ENCODE data around the gene CARM1. TPM values are rescaled to one million over a fixed set of nuclear protein-coding genes. Genes with fewer than 3 reads are reported as not detected.

The CARM1 gene
- polyA plus RNA-seq, 1 donor from 2014 or later: 22.3 TPM

DNA sequence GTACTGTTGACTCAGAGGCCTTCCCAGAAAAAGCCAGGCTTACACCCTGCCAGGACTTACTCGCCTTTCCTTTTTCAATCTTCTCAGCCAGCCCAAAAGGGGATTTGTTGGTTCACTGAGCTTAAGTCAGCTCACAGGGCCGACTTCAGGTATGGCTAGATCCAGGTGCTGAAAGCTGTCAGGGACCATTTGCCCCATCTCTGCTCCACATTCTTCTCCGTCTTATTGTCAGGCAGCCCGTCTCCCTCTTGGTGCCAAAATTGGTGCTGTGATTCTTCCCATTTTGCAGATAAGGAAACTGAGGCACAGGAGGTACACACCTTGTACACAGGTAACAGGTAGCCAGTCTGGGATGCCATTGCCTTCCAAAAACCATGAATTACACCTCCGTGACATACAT lies 20.7 kb upstream of the CARM1 start:
- Histone ChIP-seq H3K27me3 (ENCODE audit: insufficient read depth, low read depth, low read length) (no peaks in the 10 kb centered on the region), H4K20me1 (ENCODE audit: insufficient read depth) (no peaks in the 10 kb centered on the region), H3K9ac (ENCODE audit: low read length) (no peak overlapping the region), H3F3A (ENCODE audit: insufficient read depth, low read length, poor library complexity, severe bottlenecking) (no peaks in the 10 kb centered on the region), H2AFZ (ENCODE audit: low read depth, low read length) (no peak overlapping the region), H3K27ac (ENCODE audit: low read length) (no peak overlapping the region), H3K9me2 (ENCODE audit: insufficient read depth, low read length) (no peaks in the 10 kb centered on the region), H3K4me2 (ENCODE audit: low read length) (no peak overlapping the region), H3K4me3 (ENCODE audit: low read length) (no peak overlapping the region), H3K9me3 (ENCODE audit: low read length) (peaks cover 4% of the 10 kb centered on the region), H3K79me2 (replicated peaks; ENCODE audit: insufficient read depth, low read length) (no peaks in the 10 kb centered on the region), H3K36me3 (ENCODE audit: insufficient read depth, low read length) (no peaks in the 10 kb centered on the region)
- TF ChIP-seq POLR2AphosphoS5 (IDR thresholded peaks at IDR 0.05) (no peak), EZH2 (IDR thresholded peaks at IDR 0.05; ENCODE audit: borderline replicate concordance, insufficient read depth, low read length, poor library complexity, severe bottlenecking) (no peak), EP300 (conservative IDR thresholded peaks at IDR 0.05; ENCODE audit: poor library complexity, severe bottlenecking) (no peak), SMC3 (conservative IDR thresholded peaks at IDR 0.05; ENCODE audit: poor library complexity) (no peak), RAD21 (conservative IDR thresholded peaks at IDR 0.05) (no peak), TAF1 (IDR thresholded peaks at IDR 0.05; ENCODE audit: low read depth) (no peak), MXI1 (conservative IDR thresholded peaks at IDR 0.05; ENCODE audit: poor library complexity, severe bottlenecking) (no peak)
- TF ChIP-seq, protein P1, sequence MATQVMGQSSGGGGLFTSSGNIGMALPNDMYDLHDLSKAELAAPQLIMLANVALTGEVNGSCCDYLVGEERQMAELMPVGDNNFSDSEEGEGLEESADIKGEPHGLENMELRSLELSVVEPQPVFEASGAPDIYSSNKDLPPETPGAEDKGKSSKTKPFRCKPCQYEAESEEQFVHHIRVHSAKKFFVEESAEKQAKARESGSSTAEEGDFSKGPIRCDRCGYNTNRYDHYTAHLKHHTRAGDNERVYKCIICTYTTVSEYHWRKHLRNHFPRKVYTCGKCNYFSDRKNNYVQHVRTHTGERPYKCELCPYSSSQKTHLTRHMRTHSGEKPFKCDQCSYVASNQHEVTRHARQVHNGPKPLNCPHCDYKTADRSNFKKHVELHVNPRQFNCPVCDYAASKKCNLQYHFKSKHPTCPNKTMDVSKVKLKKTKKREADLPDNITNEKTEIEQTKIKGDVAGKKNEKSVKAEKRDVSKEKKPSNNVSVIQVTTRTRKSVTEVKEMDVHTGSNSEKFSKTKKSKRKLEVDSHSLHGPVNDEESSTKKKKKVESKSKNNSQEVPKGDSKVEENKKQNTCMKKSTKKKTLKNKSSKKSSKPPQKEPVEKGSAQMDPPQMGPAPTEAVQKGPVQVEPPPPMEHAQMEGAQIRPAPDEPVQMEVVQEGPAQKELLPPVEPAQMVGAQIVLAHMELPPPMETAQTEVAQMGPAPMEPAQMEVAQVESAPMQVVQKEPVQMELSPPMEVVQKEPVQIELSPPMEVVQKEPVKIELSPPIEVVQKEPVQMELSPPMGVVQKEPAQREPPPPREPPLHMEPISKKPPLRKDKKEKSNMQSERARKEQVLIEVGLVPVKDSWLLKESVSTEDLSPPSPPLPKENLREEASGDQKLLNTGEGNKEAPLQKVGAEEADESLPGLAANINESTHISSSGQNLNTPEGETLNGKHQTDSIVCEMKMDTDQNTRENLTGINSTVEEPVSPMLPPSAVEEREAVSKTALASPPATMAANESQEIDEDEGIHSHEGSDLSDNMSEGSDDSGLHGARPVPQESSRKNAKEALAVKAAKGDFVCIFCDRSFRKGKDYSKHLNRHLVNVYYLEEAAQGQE (IDR thresholded peaks at IDR 0.05; ENCODE audit: borderline replicate concordance): no peak
- TF ChIP-seq, protein P2, sequence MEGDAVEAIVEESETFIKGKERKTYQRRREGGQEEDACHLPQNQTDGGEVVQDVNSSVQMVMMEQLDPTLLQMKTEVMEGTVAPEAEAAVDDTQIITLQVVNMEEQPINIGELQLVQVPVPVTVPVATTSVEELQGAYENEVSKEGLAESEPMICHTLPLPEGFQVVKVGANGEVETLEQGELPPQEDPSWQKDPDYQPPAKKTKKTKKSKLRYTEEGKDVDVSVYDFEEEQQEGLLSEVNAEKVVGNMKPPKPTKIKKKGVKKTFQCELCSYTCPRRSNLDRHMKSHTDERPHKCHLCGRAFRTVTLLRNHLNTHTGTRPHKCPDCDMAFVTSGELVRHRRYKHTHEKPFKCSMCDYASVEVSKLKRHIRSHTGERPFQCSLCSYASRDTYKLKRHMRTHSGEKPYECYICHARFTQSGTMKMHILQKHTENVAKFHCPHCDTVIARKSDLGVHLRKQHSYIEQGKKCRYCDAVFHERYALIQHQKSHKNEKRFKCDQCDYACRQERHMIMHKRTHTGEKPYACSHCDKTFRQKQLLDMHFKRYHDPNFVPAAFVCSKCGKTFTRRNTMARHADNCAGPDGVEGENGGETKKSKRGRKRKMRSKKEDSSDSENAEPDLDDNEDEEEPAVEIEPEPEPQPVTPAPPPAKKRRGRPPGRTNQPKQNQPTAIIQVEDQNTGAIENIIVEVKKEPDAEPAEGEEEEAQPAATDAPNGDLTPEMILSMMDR (IDR thresholded peaks at IDR 0.05; ENCODE audit: poor library complexity, severe bottlenecking): no peak

DNA sequence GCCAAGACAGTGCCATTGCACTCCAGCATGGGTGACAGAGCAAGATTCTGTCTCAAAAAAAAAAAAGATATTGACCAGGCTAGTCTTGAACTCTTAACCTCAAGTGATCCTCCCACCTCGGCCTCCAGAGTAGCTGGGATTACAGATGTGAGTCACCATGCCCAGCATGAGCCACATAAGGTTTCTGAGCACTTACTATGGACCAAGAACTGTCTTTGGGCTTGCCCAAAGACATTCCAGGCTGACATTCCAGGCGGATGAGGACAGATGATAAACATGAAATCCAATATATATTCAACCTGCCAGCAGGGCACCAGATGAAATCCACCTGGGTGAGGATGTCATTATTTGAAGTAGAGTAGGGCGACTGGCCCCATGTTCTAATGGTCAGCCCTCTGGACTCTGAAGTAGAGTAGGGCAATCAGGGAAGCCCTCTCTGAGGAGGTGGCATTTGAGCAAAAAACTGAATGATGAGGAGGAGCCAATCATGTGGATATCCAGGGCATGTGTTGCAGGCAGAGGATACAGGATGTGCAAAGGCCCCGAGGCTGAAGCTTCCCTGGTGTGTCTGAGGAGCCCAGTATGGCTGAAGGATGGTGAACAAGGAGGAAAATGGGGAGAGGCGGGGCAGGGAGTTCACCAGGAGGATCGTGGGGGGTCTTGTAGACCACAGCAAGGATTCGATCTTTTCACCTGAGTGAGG lies 19.1 kb upstream of the CARM1 start:
- H3F3A ChIP-seq (ENCODE audit: insufficient read depth, low read length, poor library complexity, severe bottlenecking): no peaks in the 10 kb centered on the region
- H3K4me3 ChIP-seq (ENCODE audit: low read length): no peak overlapping the region
- H3K36me3 ChIP-seq (ENCODE audit: insufficient read depth, low read length): no peaks in the 10 kb centered on the region
- no peaks in the 10 kb centered on the region for H4K20me1 ChIP-seq (ENCODE audit: insufficient read depth)
- H3K4me2 ChIP-seq (ENCODE audit: low read length): no peak overlapping the region
- no peaks in the 10 kb centered on the region for H3K9me3 ChIP-seq (ENCODE audit: low read length)
- no peak for TF ChIP-seq RAD21 (conservative IDR thresholded peaks at IDR 0.05)
- TF ChIP-seq SMC3 (conservative IDR thresholded peaks at IDR 0.05; ENCODE audit: poor library complexity): no peak
- no peaks in the 10 kb centered on the region for H3K9me2 ChIP-seq (ENCODE audit: insufficient read depth, low read length)
- no peaks in the 10 kb centered on the region for H3K79me2 ChIP-seq (replicated peaks; ENCODE audit: insufficient read depth, low read length)
- H3K27ac ChIP-seq (ENCODE audit: low read length): no peak overlapping the region
- H2AFZ ChIP-seq (ENCODE audit: low read depth, low read length): no peak overlapping the region
- no peaks in the 10 kb centered on the region for H3K27me3 ChIP-seq (ENCODE audit: insufficient read depth, low read depth, low read length)
- no peak overlapping the region for H3K9ac ChIP-seq (ENCODE audit: low read length)

Measured in neural cell (in vitro differentiated cells).